Fibroblast of lung (primary cell): ENCODE results near the gene TACC2.

ENCODE experiments used
- EZH2 ChIP-seq: IDR thresholded peaks from 2 replicates; pipeline ENCODE4 v1.5.1; 2012; ENCODE audit warnings: low read length, control low read depth, mild to moderate bottlenecking; ENCODE audit errors: missing control alignments
- TF ChIP-seq, protein P1 (sequence below), 2 donors: IDR thresholded peaks in 1 of 2; conservative IDR thresholded peaks in 1 of 2; 1 replicate in 1 of 2; 2 replicates in 1 of 2; pipeline ENCODE4 v1.5.1; 2011 to 2012; ENCODE audit warnings: low read length in 2 of 2, control low read depth in 1 of 2, inconsistent platforms in 1 of 2, low read depth in 1 of 2, mild to moderate bottlenecking in 1 of 2

DNA sequence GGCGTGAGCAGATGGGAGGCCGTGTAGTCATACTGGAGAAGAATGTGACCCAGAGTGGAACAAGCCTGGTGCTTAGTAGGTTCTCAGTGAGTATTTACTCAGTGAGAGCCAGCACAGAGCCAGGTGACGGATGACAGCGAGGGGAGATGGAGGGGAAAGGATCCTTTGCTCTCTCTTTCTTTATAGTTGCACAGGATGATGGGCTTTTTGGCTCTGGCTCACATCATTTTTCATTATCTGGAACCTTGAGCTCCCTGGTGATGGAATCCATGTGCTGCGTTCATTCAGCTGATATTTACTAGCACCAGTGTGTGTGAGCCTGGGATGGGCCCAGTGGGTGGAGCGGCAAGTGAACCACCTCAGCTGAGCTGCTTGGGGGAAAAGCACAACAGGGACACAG is 299.3 kb downstream of the TACC2 start:
- TF ChIP-seq, protein P1, sequence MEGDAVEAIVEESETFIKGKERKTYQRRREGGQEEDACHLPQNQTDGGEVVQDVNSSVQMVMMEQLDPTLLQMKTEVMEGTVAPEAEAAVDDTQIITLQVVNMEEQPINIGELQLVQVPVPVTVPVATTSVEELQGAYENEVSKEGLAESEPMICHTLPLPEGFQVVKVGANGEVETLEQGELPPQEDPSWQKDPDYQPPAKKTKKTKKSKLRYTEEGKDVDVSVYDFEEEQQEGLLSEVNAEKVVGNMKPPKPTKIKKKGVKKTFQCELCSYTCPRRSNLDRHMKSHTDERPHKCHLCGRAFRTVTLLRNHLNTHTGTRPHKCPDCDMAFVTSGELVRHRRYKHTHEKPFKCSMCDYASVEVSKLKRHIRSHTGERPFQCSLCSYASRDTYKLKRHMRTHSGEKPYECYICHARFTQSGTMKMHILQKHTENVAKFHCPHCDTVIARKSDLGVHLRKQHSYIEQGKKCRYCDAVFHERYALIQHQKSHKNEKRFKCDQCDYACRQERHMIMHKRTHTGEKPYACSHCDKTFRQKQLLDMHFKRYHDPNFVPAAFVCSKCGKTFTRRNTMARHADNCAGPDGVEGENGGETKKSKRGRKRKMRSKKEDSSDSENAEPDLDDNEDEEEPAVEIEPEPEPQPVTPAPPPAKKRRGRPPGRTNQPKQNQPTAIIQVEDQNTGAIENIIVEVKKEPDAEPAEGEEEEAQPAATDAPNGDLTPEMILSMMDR (conservative IDR thresholded peaks at IDR 0.05 in 1 of 2, IDR thresholded peaks at IDR 0.05 in 1 of 2; ENCODE audit: low read depth in 1 of 2, low read length in 2 of 2), result no peak
- no peak for TF ChIP-seq EZH2
